SIG-M5 treated with dmso at 0.1 percent for 504 hours (cell line): ENCODE results near the gene FAM222A.

Experiments
- DNase-seq: peaks from one replicate; lab custom pipeline; 2025; ENCODE audit not compliant: unreplicated experiment; lab: John Stamatoyannopoulos, UW

Gene FAM222A

DNA sequence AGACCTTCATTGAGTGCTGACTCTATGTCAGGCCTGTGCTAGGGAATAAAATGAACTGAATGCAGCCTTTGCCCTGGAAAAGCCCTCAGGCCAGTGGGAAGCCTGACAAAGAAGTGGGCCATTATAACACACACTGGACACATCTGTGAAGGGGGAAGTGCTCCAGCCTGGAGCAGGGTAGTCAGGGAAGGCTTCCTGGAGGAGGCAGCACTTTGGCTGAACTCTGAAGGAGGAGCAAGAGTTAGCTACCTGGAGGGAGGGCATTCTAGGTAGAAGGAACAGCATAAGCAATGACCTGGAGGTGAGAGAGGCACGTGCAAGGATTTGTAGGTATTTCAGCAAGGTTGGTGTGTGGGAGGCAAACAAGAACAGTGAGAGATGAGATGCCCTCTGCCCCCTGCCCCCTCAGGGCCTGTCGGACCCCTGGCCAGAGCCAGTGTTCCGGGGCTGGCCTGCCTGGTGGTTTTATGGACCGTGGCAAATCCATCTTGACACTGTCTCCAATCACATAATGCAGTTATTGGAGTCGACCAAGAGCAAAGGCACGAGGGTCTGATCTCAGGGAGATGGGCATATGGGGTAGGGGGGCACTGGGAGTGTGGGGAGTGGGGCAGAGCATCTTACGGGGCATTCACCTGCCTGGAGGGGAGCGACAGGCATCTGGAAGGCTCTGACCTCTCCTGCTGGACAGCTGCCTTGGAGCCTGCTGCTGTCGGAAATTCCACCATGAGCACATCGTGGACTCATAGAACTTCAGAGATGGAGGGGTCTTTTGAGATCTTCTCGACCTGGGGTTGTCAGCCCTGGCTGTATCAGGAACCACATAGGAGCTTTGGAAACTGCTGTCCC is 2.7 kb upstream of the FAM222A start:
- peak; percentile 13 for DNase-seq

GRCh38 chr12:109711596-109712461 is 1.8 kb upstream of the FAM222A start:
- no peak for DNase-seq

- peak; percentile 46 for DNase-seq
Observed at GRCh38 chr12:109714141-109714912, 702 bp downstream of the FAM222A start.

DNA sequence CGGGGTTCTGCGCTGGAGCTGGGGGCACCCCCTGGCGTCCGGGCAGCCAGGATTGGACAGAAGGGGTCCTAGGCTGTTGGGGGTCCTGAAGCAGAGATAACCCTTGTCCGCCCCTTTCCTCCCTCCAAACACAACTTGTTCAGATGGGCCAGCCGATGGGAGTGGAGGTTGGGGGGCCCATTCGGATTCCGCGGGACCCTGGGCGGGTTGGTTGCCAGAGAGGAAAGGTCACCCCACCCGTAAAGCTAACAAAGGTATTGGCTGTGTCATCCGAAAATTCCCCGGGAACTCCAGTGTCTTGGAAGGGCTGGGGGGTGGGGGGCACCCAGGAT is 1.3 kb downstream of the FAM222A start:
- DNase-seq: no peak

GRCh38 chr12:109715310-109716091 is 1.9 kb downstream of the FAM222A start:
- DNase-seq: no peak

DNA sequence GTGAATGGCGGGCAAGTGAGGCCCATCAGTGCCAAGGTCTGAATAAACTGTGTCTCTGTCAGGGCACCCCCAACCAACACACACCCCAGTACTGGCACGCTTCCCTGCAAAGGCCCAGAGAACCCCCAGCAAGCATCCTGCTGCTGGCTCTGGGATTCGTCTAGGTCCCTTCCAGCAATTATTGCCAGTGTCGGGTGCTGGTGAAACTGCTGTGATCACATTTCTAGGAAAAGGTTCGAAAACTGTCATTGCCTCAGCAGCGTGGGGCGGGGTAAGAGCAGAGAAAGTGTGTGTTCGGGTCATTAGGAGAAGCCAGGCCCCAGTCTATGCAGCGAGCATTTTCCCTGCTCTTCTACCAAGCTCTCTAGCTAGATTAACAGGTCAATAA is 2.5 kb downstream of the FAM222A start:
- no peak for DNase-seq

GRCh38 chr12:109716512-109717389 is 3.1 kb downstream of the FAM222A start:
- no peak for DNase-seq

DNA sequence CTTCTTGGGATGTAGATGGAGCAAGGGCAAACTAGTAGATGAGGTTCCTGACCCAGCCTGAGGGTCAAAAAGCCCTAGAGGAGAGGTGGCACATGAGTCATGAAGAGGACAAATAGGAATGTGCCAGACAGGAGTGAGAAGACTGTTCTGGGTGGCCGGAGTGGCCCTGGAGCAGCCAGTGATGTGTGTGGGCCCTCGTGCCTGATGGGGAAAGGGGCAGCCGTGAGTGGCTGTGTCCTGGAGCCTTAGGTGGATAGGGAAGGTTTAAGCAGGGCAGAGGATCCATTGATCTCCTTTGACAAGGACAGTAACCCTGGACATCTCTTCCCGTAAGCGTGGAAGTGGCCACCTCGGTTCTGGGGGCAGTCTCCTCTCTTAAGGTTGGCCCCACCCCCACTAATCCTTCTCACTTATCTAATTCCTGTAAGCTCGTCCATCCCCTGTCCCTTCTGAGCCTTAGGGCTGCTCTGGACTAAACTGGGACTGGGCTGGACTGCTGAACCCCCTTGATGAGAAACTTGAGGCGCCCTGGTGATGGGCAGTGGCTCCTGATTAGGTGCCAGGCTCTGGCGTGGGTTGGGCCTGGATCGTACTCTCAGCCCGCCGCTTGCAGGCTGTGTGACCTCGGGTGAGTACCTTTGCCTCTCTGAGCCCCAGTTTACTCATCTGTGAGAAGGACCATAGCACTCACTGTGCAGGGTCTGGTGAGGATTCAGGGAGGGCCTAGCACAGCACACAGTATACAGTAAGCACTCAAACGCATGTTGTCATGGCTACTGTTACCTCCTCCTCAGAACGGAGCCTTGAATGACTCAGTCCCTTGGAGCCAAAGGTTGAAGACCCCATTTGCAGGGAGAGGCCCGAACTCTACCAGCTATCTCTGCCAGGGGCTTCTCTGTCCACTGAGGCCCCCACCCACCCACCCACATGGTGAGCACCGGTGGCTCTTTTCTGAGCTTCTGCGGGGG is 4.0 kb downstream of the FAM222A start:
- no peak for DNase-seq

DNA sequence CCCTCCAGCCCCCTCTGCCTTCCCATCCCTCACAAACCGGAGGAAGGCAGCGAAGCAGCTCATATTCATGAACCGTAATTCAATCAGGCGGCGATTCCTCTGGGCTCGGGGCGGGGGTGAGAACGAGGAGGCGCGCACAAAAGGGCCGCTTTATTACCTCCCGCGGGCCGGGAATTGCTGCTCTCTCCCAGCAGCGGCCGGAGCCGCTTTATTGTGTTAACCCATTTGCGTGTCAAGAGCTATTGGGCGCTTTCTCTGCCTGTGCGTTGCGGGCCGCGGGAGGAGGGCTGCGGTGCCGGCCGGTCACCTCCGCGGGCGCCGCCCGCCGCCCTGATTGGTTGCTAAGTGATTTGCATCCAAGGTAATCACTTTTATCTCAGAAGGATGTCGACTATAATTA is 4.8 kb downstream of the FAM222A start:
- DNase-seq: no peak

GRCh38 chr12:109719123-109720022 is 5.7 kb downstream of the FAM222A start:
- DNase-seq: no peak

- DNase-seq: no peak
Observed at GRCh38 chr12:109720152-109720856, 6.7 kb downstream of the FAM222A start.

GRCh38 chr12:109720857-109721189 is 7.2 kb downstream of the FAM222A start:
- no peak for DNase-seq

- no peak for DNase-seq
Observed at GRCh38 chr12:109721276-109721675, 7.7 kb downstream of the FAM222A start.

DNA sequence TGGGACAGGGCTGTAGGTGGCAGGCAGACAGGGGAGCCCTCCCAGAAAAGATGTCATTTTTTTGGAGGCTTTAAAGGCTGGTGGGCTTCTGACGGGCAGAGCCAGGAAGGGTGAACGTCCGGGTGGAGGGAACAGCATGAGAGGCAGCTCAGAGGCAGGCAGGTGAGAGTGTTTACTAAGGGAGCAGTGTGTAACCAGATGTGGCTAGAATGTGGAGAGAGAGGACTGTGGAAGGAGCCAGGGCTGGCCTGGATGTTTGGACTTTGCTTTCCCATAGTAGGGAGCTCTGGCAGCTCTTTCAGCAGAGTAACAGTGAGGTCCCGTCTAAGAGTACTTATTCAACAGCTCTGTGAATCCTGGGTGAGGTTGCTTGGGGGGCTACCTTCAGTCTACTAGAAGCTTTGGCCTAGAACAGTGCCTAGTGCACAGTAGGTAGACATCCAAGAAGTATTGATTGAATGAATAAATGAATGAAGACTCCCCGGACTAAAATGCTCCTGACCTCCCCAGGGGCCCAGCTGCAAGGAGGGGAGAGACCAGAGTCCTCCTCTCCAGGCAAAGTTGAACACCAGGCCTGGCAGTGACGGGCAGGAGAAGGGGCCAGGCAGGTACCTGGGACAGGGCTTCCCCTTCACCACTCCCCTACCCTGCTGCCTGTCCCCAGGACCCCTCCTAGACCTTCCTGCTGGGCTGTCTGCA is 8.5 kb downstream of the FAM222A start:
- no peak for DNase-seq

- DNase-seq: no peak
Observed at GRCh38 chr12:109722721-109723094, 9.1 kb downstream of the FAM222A start.

GRCh38 chr12:109723311-109723881 is 9.8 kb downstream of the FAM222A start:
- no peak for DNase-seq
